Ammon's horn (tissue), 1 donor: ENCODE measurements around the gene ANO10.
A peak's percentile ranks its signal among the peaks of the same experiment; 100 is the strongest.
"Not testable (repeated sequence)": the region's sequence is repeated elsewhere in the genome, so short reads cannot be mapped to it uniquely, and the experiment has no call there.

ENCODE experiments used
- DNase-seq: peaks from one replicate; pipeline ENCODE4 v3.0.0-alpha.2; 2016; ENCODE audit warnings: low spot score

The ANO10 gene

GRCh38 chr3:43477600-43477999 is 144.2 kb downstream of the ANO10 start:
- DNase-seq, result no peak

- no peak for DNase-seq
These were observed 148.1 kb downstream of the ANO10 start for GRCh38 chr3:43473737-43474136.

GRCh38 chr3:43473244-43473643 is 148.6 kb downstream of the ANO10 start:
- no peak for DNase-seq

- no peak for DNase-seq
These were observed 153.7 kb downstream of the ANO10 start for GRCh38 chr3:43468133-43468532.

GRCh38 chr3:43465109-43465508 is 156.7 kb downstream of the ANO10 start:
- no peak for DNase-seq

GRCh38 chr3:43462566-43462965 is 159.2 kb downstream of the ANO10 start:
- not testable (repeated sequence) for DNase-seq

GRCh38 chr3:43461345-43461744 is 160.5 kb downstream of the ANO10 start:
- no peak for DNase-seq

- DNase-seq, result not testable (repeated sequence)
These were observed 164.8 kb downstream of the ANO10 start for GRCh38 chr3:43457038-43457437.

- no peak for DNase-seq
These were observed 166.6 kb downstream of the ANO10 start for GRCh38 chr3:43455233-43455632.

GRCh38 chr3:43453981-43454380 is 167.8 kb downstream of the ANO10 start:
- no peak for DNase-seq

GRCh38 chr3:43451670-43452254 is 170.0 kb downstream of the ANO10 start:
- DNase-seq, result no peak

- no peak for DNase-seq
These were observed 173.7 kb downstream of the ANO10 start for GRCh38 chr3:43448098-43448497.

GRCh38 chr3:43445820-43446219 is 176.0 kb downstream of the ANO10 start:
- DNase-seq, result no peak

- no peak for DNase-seq
These were observed 178.9 kb downstream of the ANO10 start for GRCh38 chr3:43442872-43443395.

GRCh38 chr3:43436507-43437140 is 185.2 kb downstream of the ANO10 start:
- DNase-seq, result no peak

- no peak for DNase-seq
These were observed 186.1 kb downstream of the ANO10 start for GRCh38 chr3:43435706-43436105.

- no peak for DNase-seq
These were observed 187.4 kb downstream of the ANO10 start for GRCh38 chr3:43434431-43434830.

GRCh38 chr3:43432462-43432861 is 189.3 kb downstream of the ANO10 start:
- DNase-seq, result no peak

- peak; percentile 43 for DNase-seq
These were observed 195.4 kb downstream of the ANO10 start for GRCh38 chr3:43426388-43426787.

GRCh38 chr3:43425829-43426228 is 196.0 kb downstream of the ANO10 start:
- DNase-seq, result no peak

- no peak for DNase-seq
These were observed 198.2 kb downstream of the ANO10 start for GRCh38 chr3:43423639-43424038.

GRCh38 chr3:43423142-43423541 is 198.7 kb downstream of the ANO10 start:
- DNase-seq, result no peak

GRCh38 chr3:43418601-43419272 is 203.1 kb downstream of the ANO10 start:
- DNase-seq, result no peak
